Measurements from ENCODE around the gene CASP9.
"Not testable (repeated sequence)": the region's sequence is repeated elsewhere in the genome, so short reads cannot be mapped to it uniquely, and the experiment has no call there.

CASP9 gene

DNA sequence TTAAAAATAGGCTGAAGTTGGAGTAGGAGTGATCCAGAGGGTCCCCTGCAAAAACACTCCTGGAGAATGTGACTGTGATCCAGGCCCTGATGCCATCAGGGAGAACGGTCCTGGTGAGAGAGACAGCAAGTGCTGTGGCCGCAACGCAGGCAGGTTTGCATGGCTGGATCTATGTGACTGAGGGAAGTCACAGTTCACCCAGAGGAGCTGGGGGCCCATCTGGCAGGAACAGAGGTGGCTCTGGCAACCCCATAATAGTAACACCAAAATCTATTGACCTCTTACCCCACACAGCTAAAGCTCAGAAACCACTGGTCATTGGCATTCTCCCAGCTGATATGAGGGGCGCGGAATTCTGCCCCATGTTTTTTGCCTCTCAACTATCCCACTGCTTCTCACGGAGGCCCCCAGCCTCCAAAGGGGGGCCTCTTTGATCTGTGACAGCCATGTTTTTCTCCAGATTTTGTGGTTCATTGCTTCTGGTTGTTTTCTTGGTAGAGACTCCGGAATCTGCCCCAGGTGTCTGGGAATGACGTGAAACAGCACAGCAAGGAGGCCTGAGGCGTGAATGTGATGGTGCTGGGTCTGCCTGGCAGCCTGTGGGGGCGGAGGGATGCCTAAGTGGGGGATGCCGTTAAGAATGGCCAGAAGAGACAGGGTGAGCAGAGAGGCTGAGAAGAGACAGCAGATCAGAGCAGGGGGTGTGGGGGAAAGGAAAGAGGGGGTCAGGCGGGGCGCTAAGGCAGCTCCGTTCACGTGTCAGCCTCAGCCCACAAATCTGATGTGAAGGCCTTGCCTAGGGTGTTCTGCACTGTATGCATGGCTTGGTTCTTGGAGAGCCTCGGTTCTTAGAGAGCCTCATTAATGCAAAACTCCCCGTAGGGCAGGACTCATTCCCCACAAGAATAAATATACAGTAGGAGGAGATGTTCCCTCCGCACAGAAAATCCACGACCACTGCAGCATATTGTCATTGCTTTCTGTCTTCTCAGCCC, 23.5 kb downstream of the CASP9 start:
- DNase-seq (ENCODE audit: low spot score) = no peak

DNA sequence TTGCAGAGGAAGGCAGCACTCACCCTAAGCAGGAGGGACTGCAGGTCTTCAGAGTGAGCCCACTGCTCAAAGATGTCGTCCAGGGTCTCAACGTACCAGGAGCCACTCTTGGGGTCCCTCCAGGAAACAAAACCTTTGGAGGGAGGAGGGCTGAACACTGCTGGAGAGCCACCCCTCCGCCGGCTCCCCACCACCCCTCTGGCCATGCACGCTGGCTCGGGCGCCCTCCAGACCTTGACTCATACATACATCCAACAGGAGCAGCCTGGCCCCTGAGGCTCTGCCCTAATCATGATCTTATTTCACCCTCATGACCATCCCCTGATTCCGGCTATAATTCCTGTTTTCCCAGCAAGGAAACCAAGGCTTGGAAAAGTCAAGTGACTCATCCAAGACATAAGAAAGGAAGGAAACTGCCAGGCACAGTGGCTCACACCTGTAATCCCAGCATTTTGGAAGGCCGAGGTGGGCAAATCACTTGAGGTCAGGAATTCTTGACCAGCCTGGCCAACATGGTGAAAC, 30.1 kb downstream of the CASP9 start:
- no peak for DNase-seq (ENCODE audit: low spot score)

DNA sequence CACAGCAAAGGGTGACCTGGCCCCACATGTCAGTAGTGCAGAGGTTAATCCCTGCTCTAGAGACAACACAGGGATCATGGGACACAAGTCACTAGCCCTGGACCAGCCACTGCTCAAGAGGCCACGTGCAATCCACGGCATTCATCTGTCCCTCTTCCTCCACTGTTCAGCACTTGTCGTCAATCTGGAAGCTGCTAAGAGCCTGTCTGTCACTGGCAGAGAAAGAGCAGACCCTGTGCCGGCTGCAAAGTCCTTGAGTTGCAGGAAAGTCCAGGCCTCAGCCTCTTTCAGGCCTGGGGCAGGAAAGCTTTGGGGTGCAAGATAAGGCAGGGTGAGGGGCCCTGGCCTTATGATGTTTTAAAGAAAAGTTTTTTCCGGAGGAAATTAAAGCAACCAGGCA, 31.4 kb downstream of the CASP9 start:
- no peak for DNase-seq (ENCODE audit: low spot score)

- not testable (repeated sequence) for DNase-seq (ENCODE audit: low spot score)
Observed at GRCh38 chr1:15491010-15491409, 33.0 kb downstream of the CASP9 start.

DNA sequence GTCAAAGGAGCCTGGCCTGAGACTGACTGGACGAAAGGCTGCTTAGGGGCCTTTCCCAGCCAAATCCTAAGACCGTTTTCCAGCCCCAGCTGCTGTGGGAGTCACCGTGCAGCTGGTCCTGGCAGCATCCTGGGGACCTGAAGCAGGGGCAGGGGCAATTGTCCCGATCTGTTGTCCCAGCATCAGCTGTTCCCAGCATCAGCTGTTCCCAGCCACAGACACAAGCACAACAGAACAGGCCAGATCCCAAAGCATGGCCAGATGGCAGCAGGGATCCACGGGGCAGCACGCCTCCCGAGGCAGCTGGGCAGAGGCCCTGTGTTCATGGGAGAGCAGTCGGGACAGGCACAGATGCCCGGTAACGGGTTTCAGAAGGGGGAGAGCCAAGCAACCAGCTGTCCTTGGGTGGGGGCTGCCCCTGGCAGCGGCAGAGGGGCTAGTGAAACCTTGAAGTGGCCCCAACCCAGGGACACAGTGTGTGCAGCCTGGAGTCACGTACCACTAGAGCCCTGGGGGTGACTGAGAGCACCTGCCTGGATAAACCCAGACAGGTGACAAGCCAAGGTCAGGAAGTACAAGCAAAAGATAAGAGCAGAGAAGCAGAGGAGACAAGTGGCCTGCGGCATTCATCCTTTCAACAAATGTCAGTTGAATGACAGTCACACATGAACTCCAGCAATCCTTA, 34.8 kb downstream of the CASP9 start:
- no peak for DNase-seq (ENCODE audit: low spot score)

- DNase-seq (ENCODE audit: low spot score) = no peak
Observed at GRCh38 chr1:15488371-15488770, 35.6 kb downstream of the CASP9 start.

- not testable (repeated sequence) for DNase-seq (ENCODE audit: low spot score)
Observed at GRCh38 chr1:15486844-15487610, 37.0 kb downstream of the CASP9 start.

DNA sequence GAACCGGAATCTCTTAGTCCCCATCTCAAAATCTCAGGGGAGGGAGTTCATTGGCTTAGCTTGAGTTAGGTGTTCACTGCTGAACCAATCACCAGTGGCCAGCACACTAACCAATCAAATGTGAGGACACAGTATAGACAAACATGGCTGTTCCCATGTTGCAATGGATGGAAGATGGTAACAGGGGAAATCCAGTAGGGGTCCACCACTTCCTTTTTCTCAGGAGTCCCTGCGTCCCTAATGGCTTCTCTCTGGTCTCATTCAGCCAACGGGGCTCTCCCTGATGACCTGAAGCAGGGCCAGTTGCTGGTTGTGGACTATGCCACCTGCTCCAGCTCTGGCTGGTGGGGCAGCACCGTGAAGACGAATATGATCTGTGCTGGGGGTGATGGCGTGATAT, 38.4 kb downstream of the CASP9 start:
- DNase-seq (ENCODE audit: low spot score) = no peak

GRCh38 chr1:15484443-15484842, 39.6 kb downstream of the CASP9 start:
- DNase-seq (ENCODE audit: low spot score) = not testable (repeated sequence)

DNA sequence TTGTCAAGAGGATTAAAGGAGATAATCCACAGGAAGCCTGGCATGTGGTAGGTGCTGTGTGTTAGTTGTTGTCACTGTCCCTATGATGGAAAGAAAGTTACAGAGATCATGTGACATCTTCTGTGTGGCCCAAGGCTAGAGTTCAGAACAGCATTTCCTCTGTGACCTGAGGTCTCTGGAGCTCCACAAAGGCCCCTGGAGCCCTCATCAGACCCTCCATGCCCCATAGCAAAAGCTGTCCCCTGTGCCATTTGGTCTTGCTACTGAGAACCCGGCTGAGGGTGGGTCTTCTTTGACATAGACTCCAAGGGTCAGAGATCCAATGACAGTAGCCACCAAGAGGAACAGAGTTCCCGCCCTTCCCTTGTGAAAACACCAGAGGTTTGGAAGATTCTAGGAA, 40.0 kb downstream of the CASP9 start:
- DNase-seq (ENCODE audit: low spot score) = no peak

DNA sequence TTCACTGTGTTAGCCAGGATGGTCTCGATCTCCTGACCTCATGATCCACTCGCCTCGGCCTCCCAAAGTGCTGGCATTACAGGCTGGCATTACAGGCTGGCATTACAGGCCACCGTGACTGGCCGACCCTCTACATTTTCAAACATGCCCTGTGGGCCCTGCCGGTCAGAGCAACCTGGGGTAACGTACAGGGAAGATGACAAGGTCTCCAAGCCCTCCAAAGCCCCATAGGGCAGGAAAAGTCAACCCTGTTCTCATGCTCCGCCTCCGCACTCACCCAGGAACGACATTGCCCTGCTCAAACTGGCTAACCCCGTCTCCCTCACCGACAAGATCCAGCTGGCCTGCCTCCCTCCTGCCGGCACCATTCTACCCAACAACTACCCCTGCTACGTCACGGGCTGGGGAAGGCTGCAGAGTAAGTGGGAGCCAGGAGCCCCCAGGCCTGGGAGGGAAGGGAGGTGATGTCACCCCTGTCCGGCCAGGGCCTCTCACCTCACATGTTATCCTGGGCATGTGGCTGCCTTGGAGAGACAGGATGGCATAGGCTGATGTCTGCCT, 41.0 kb downstream of the CASP9 start:
- DNase-seq (ENCODE audit: low spot score) = not testable (repeated sequence)

DNA sequence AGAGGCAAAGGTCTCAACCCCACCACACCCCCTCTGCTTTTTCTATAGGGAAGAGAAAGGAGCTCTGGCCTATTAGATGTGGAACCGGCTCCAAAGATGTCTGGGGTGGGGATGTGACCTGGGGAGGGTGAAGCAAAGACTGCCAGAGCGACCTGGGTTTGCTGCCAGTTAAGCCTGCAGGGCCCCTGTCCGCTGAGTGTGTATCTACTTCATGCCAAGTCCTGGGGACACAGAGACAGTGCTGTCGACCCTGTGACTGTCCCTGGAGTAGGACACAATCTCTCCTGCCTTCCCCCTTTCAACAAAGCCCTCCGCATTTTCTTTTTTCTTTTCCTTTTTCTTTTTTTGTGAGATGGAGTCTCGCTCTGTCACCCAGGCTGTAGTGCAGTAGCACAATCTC, 41.6 kb downstream of the CASP9 start:
- DNase-seq (ENCODE audit: low spot score) = not testable (repeated sequence)

DNA sequence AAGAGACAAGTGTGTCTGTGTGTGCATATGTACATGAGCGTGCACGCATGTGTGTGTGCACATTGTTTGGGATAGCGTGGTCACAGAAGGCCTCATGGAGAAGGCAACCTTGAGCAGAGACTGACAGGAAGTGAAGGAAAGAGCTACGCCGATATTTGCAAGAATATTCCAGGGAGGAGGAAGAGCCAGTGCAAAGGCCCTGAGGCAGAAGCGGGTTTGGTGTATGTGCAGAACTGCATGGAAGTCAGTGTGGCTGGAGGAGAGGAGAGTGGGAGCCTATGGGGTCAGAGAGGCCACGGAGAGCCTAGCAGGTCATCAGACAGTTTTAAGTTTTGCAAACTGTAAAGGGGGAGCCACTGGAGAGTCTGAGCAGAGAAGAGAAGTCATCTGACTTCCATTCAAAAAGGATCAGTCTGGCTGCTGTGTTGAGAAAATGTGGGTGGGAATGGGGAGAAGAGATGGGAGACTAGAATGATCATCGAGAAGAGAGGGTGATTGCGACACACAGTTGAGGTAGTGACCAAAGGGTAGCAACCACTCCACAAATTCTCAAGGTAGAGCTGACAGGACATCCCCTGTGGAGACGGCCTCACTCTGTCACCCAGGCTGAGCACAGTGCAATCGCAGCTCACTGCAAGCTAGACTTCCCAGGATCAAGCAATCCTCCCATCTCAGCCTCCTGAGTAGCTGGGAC, 44.2 kb downstream of the CASP9 start:
- DNase-seq (ENCODE audit: low spot score) = no peak

- DNase-seq (ENCODE audit: low spot score) = no peak
Observed at GRCh38 chr1:15477646-15478212, 46.3 kb downstream of the CASP9 start.

DNA sequence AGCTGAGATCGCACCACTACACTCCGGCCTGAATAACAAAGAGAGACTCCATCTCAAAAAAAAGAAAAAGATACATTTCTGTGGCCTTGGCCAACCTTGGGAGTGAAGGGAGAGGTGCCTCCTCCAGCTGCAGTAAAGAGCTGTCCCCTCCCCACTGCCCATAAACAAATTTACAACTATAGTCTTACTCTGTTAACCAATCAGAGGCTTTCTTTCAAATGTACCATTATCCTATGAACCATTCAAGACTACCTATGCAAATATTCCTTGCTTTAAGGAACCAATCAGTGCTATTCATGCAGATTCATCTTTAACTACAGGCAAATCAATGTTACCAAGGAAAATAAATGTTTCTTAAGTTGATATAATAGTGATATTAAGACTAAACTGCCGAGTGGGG, 47.1 kb downstream of the CASP9 start:
- DNase-seq (ENCODE audit: low spot score) = no peak

GRCh38 chr1:15475752-15476314, 48.2 kb downstream of the CASP9 start, which contains the start of gene CELA2B:
TSS of gene CELA2B (plus strand) at chr1:15476104. CDS start at chr1:15476126, 22 bp downstream.
- DNase-seq (ENCODE audit: low spot score) = no peak

DNA sequence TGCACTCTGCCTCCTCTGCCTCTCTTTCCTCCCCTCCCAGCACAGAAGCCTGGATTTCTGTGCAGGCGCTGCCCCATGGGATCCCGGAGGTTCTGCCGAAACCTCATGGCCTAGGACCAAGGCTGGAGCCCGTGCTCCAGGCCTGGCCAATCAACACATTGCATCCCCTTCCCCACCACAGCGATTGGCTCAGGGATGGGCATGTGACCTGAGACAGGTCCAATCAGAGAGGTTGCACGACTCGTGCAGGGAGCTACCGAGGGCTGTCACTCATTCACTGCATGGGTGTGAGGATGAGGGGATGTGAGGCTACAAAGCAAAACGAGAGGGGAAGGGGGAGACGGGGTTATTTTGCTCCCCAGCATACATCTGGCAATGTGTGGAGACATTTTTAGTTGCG, 51.4 kb downstream of the CASP9 start:
- DNase-seq (ENCODE audit: low spot score) = no peak

DNA sequence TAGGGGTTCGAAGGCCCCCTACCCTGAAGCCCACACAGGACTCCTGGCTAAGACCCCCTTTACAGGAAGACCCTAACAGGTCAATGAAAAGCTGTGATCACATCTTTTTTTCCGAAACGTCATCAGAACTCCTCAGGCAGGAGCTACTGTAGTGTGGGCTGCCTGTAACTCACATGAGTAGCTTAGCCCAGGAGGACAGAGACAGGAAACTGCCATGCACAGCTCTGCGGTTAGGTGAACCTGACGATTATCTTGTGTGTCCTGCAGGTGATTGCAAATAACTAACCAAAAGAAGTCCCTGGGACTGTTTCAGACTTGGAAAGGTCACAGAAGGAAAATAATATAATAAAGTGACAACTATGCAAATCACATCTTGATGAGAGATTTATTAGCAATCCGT, 52.3 kb downstream of the CASP9 start:
- DNase-seq (ENCODE audit: low spot score) = not testable (repeated sequence)

- not testable (repeated sequence) for DNase-seq (ENCODE audit: low spot score)
Observed at GRCh38 chr1:15471067-15471466, 52.9 kb downstream of the CASP9 start.

- DNase-seq (ENCODE audit: low spot score) = not testable (repeated sequence)
Observed at GRCh38 chr1:15469821-15470448, 54.1 kb downstream of the CASP9 start.
